ENCODE results near the gene TADA3.

The TADA3 gene

GRCh38 chr3:9757427-9757826 is 34.8 kb downstream of the TADA3 start:
- DNase-seq, result no peak

- no peak for DNase-seq
These were observed 37.6 kb downstream of the TADA3 start for GRCh38 chr3:9754678-9755077.

GRCh38 chr3:9750556-9751411 is 41.5 kb downstream of the TADA3 start:
- no peak for DNase-seq

DNA sequence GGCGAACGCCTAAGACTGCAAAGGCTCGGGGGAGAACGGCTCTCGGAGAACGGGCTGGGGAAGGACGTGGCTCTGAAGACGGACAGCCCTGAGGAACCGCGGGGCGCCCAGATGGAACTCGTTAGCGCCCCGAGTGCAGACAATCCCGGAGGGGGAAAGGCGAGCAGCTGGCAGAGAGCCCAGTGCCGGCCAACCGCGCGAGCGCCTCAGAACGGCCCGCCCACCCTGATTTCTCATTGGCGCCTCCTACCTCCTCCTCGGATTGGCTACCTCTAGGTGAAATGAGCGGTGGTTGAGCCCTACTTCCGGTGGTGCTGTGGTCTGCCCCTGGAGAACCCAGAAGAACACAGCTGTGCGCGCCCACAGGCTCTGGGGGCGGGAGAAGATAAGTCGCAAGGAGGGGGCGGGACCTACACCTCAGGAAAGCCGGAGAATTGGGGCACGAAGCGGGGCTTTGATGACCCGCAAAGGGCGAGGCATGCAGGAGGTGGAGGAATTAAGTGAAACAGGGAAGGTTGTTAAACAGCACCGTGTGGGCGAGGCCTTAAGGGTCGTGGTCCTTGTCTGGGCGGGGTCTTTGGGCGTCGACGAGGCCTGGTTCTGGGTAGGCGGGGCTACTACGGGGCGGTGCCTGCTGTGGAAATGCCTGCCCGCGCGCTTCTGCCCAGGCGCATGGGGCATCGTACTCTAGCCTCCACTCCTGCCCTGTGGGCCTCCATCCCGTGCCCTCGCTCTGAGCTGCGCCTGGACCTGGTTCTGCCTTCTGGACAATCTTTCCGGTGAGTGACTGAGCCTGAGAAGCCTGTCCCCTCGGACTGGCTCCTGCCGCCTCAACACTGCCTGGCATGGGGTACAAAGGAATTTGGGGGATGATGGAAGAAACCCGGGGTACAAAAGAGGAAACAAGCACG is 42.4 kb downstream of the TADA3 start, which contains the start of gene OGG1:
TSS of gene OGG1 (plus strand) at position 308 of the 911 bp plus-strand sequence. CDS start at position 643, 335 bp downstream.
- DNase-seq, result peak; percentile 95 to 96

GRCh38 chr3:9749296-9749644 is 43.0 kb downstream of the TADA3 start:
- DNase-seq, result no peak

DNA sequence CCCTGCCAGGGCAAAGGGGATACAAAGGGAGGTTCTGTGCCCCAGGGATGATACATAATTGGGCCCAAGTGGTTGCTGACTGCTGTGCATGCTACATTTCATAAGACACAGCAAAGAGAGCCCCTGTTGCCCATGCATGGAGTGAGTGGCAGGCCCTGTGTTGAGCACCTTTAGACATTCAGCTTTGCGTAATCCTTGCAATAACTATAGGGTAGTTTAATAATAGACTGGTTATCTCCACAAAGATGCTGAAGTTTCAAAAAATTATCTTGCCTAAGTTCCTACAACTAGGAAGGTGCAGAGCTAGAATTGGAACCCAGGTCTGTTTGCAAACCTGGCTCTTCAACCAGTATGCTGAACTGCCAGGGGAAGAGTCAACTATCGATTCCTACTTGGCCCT is 44.2 kb downstream of the TADA3 start:
- no peak for DNase-seq

DNA sequence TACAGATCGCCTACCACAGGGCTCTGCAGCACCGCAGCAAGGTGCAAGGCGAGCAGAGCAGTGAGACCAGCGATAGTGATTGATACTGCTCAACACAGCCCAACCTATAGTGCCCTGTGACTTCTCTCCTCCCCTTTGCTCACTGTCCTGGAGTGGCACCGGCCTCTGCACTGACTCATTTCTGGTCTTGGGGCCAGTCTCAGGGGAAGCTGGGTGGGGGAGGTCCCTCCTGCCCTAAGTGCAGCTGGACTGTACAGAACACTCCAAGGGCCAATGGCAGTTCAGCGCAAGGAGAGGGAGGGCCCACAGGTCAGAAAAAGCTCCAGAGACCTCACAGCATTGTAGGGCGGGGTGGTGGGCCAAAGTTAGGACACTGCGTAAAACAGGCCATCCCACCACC is 45.0 kb downstream of the TADA3 start:
- DNase-seq, result no peak

GRCh38 chr3:9746330-9746729 is 45.9 kb downstream of the TADA3 start:
- DNase-seq, result no peak

DNA sequence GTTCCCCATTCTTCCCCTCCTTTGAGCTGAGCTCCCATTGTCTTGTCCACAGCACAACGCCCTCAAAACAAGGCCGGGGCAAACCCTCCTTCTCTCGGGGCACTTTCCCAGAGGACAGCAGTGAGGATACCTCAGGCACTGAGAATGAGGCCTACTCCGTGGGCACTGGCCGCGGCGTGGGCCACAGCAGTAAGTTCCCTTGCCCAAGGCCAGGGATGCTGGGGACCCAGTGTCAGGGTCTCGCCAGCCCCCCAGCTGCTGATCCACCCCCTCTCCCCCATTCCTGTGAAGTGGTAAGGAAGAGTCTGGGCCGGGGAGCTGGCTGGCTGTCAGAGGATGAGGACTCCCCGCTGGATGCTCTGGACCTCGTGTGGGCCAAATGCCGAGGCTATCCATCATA is 46.8 kb downstream of the TADA3 start:
- no peak for DNase-seq

GRCh38 chr3:9744162-9744561 is 48.1 kb downstream of the TADA3 start:
- no peak for DNase-seq

DNA sequence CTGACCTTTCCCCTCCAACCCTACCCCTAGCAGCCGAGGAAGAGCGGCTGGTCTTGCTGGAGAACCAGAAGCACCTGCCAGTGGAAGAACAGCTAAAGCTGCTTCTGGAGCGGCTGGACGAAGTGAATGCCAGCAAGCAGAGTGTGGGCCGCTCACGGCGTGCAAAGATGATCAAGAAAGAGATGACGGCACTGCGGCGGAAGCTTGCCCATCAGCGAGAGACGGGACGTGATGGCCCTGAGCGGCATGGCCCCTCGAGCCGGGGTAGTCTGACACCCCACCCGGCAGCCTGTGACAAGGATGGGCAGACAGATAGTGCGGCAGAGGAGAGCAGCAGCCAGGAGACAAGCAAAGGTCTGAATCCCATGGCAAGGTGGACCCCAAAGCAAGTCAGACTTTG is 48.7 kb downstream of the TADA3 start:
- no peak for DNase-seq

DNA sequence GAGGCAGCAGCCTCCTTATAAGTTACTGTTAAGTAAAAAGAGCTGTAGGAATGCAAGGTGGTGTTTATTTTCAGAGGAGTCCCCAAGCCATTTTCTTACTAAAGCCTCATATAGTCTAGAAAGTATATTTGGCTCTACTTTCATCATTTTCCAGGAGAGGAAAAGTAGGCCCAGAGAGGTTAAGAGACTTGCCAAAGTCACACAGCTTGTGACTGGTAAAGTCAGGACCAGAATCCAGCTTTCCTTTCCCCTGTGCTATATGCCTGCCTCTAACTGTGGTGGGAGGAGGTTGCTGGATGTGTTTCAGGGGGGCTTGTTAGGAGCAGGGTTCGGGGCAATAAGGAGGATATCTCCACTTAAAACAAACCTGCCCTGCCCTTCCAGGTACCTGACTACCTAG is 49.7 kb downstream of the TADA3 start:
- no peak for DNase-seq

- no peak for DNase-seq
These were observed 53.1 kb downstream of the TADA3 start for GRCh38 chr3:9739181-9739580.

GRCh38 chr3:9736831-9737230 is 55.4 kb downstream of the TADA3 start:
- DNase-seq, result no peak

DNA sequence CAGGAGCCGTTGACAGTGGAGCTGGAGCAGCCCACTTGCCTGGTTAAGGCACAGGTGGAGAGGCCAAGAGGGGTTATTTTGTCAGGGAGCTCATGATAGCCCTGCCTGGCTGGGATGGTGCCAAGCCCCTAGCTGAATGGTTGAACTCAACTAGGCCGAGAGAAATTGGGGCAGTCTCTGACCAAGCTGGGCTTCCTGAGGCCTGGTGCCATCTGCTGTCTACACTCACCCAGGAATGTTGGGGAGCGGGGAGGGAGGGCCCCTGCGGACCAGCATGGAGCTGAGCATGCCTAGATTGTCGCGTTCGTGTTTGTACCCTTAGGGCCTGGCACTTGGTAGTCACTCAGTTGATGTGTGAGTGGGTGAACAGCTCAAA is 59.5 kb downstream of the TADA3 start:
- no peak for DNase-seq

DNA sequence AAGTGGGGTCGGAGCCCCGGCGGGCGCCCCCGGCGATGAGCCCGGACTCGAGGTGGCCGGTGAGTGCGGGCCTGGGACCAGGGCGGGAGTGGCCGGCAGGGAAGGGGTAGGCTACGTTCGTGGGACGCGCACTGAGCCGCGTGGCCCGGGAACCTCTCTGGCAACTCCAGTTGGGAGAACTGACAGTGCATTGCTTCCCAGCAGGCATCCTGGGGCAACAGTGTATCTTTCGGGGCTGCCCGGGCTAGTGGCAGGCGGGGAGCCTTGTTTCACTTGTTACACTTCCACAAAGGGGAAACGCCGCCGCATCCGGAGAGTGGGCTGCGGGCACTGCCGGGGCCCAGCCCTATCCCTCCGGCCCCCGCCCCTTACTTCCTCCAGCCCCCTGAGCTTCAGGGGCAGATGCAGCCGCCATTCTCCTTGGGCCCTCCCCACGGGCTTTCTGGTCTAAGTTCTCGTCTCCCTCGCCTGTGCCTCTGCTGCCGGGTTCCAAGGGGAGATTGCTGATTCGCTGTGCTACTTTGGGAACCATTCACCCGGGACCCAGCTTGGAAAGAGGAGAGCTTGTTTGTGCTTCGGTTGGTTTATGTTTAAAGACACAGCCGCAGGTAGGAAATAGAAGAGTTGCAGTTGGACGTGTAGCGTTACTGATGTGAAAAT is 60.1 kb downstream of the TADA3 start:
- DNase-seq, result peak; percentile 44 to 57

- DNase-seq, result peak; percentile 100
These were observed 60.8 kb downstream of the TADA3 start, which contains the start of gene BRPF1 for GRCh38 chr3:9731206-9732079. Gene BRPF1, plus strand, starts transcription at chr3:9731735. Its CDS starts 2,406 bp downstream, at chr3:9734141.

GRCh38 chr3:9730657-9731205 is 61.5 kb downstream of the TADA3 start:
- no peak for DNase-seq

Measured in CD4-positive, alpha-beta T cell treated with Interleukin-1 beta for 1 hour (primary cell).